SK-N-SH (cell line): ENCODE results near the gene ERC2. TPM values are rescaled to one million over a fixed set of nuclear protein-coding genes. Genes with fewer than 3 reads are reported as not detected.

Experiments
- CTCF ChIA-PET: fragments of 300-600, 350-600 bp; formaldehyde crosslinking; extraction: SDS; loops from one replicate; lab custom pipeline; 2021; lab: Yijun Ruan, JAX
- POLR2A ChIA-PET: fragments of 350-600 bp; sonication (Branson Sonifier 250); formaldehyde crosslinking; extraction: SDS; loops from one replicate; lab custom pipeline; 2020; ENCODE audit warnings: antibody characterized with exemption, inconsistent platforms; lab: Yijun Ruan, JAX
- DNase-seq: peaks from one replicate; pipeline ENCODE4 v3.0.0; 2012
- H2AFZ ChIP-seq: fragments of 200-600 bp; sonication (generic); 2 replicates; pipeline ENCODE4 v1.8.1; 2016; ENCODE audit warnings: antibody characterized with exemption, mild to moderate bottlenecking, low read depth
- H3F3A ChIP-seq: fragments of 200-600 bp; sonication (generic); replicated peaks from 2 replicates; pipeline ENCODE3; 2016; ENCODE audit warnings: antibody characterized with exemption, mild to moderate bottlenecking; ENCODE audit not compliant: insufficient read depth
- H3K27ac ChIP-seq, 2 experiments: fragments of 200-500 bp in 1 of 2; fragments of 200-600 bp in 1 of 2; sonication (Bioruptor generic) in 1 of 2; sonication (generic), shearing (Covaris generic) in 1 of 2; 2 replicates each; pipeline versions ENCODE4 v1.5.1 to v1.6.1; 2014 to 2016; ENCODE audit warnings: low read depth in 2 of 2, inconsistent platforms in 1 of 2, low read length in 1 of 2, mild to moderate bottlenecking in 1 of 2, mixed read lengths in 1 of 2
- H3K27me3 ChIP-seq: fragments of 200-600 bp; sonication (generic), shearing (Covaris generic); 2 replicates; pipeline ENCODE4 v1.6.1; 2016; ENCODE audit warnings: mixed run types; ENCODE audit not compliant: insufficient read depth
- H3K36me3 ChIP-seq, 2 experiments: fragments of 200-500 bp in 1 of 2; fragments of 200-600 bp in 1 of 2; sonication (Bioruptor generic) in 1 of 2; sonication (generic) in 1 of 2; replicated peaks in 1 of 2; 2 replicates each; pipeline versions ENCODE3 to v1.5.1; 2014 to 2016; ENCODE audit warnings: low read length in 1 of 2, mild to moderate bottlenecking in 1 of 2; ENCODE audit not compliant: insufficient read depth in 2 of 2, control insufficient read depth in 1 of 2
- H3K4me1 ChIP-seq, 2 experiments: fragments of 200-500 bp in 1 of 2; fragments of 200-600 bp in 1 of 2; sonication (Bioruptor generic) in 1 of 2; sonication (generic), shearing (Covaris generic) in 1 of 2; 2 replicates each; pipeline versions ENCODE4 v1.5.1 to v1.6.1; 2014 to 2016; ENCODE audit warnings: low read depth in 1 of 2, low read length in 1 of 2, mixed run types in 1 of 2; ENCODE audit not compliant: insufficient read depth in 2 of 2, control insufficient read depth in 1 of 2
- H3K4me2 ChIP-seq: fragments of 200-600 bp; sonication (generic), shearing (Covaris generic); 2 replicates; pipeline ENCODE4 v1.6.1; 2017; ENCODE audit warnings: mixed run types
- H3K4me3 ChIP-seq, 2 experiments: fragments of 200-500 bp in 1 of 2; fragments of 200-600 bp in 1 of 2; sonication (Bioruptor generic) in 1 of 2; sonication (generic), shearing (Covaris generic) in 1 of 2; 2 replicates each; pipeline versions ENCODE4 v1.5.1 to v1.8.1; 2014 to 2016; ENCODE audit warnings: low read depth in 2 of 2, inconsistent platforms in 1 of 2, low read length in 1 of 2, mild to moderate bottlenecking in 1 of 2, mixed read lengths in 1 of 2, moderate library complexity in 1 of 2
- H3K79me2 ChIP-seq: fragments of 200-600 bp; sonication (generic); 2 replicates; pipeline ENCODE4 v1.8.1; 2017; ENCODE audit warnings: mild to moderate bottlenecking; ENCODE audit not compliant: insufficient read depth
- H3K9ac ChIP-seq: fragments of 200-600 bp; sonication (generic); 2 replicates; pipeline ENCODE4 v1.6.1; 2017; ENCODE audit warnings: mixed run types
- H3K9me2 ChIP-seq: fragments of 200-600 bp; sonication (generic); 2 replicates; pipeline ENCODE4 v1.6.1; 2017; ENCODE audit warnings: mixed run types
- H3K9me3 ChIP-seq: fragments of 200-600 bp; sonication (generic); 2 replicates; pipeline ENCODE4 v1.6.1; 2017; ENCODE audit warnings: mixed run types, mild to moderate bottlenecking, moderate library complexity
- H4K20me1 ChIP-seq: fragments of 200-600 bp; sonication (generic); 2 replicates; pipeline ENCODE4 v1.6.1; 2017; ENCODE audit warnings: mild to moderate bottlenecking, mixed run types; ENCODE audit not compliant: insufficient read depth
- FOSL2 ChIP-seq: IDR thresholded peaks from 2 replicates; pipeline ENCODE4 v1.4.0; 2012; ENCODE audit warnings: low read depth, mild to moderate bottlenecking, moderate library complexity, borderline replicate concordance
- GABPA ChIP-seq: IDR thresholded peaks from 2 replicates; pipeline ENCODE4 v1.4.0; 2012; ENCODE audit warnings: low read depth, mild to moderate bottlenecking
- GATA2 ChIP-seq: sonication (generic); formaldehyde crosslinking; IDR thresholded peaks from 2 replicates; pipeline ENCODE4 v1.5.0; 2020; ENCODE audit warnings: mild to moderate bottlenecking, missing genetic modification reagents
- JUND ChIP-seq: IDR thresholded peaks from 2 replicates; pipeline ENCODE4 v1.4.0; 2012
- MEF2A ChIP-seq: IDR thresholded peaks from 2 replicates; pipeline ENCODE4 v1.4.0; 2012; ENCODE audit warnings: low read depth, borderline replicate concordance
- NFIC ChIP-seq: IDR thresholded peaks from 2 replicates; pipeline ENCODE4 v1.4.0; 2012; ENCODE audit warnings: borderline replicate concordance
- RCOR1 ChIP-seq: fragments of 150-350 bp; IDR thresholded peaks from 2 replicates; pipeline ENCODE4 v1.6.1; 2017; ENCODE audit warnings: antibody characterized with exemption, low read length
- RXRA ChIP-seq: IDR thresholded peaks from 2 replicates; pipeline ENCODE4 v1.4.0; 2012; ENCODE audit warnings: low read depth, mild to moderate bottlenecking, borderline replicate concordance
- WGBS: methylation state at CpG from one replicate; pipeline ENCODE4 v1.1.6; 2017; ENCODE audit warnings: low lambda C conversion rate; 5-methylcytosine and 5-hydroxymethylcytosine counted together
- polyA plus RNA-seq, 3 experiments: library from polyadenylated mRNA; depleted of rRNA; stranded (reverse); fragments of >200 nt; gene quantifications; 2 replicates each; pipeline ENCODE4 v1.2.3, GENCODE V29; 2012
- TF ChIP-seq, protein P1 (sequence below): fragments of 150-350 bp; IDR thresholded peaks from 2 replicates; pipeline ENCODE4 v1.6.1; 2016; ENCODE audit warnings: mild to moderate bottlenecking, low read depth, low read length
- TF ChIP-seq, protein P2 (sequence below): IDR thresholded peaks from 2 replicates; pipeline ENCODE4 v1.4.0; 2012; ENCODE audit warnings: low read depth
- TF ChIP-seq, protein P3 (sequence below): IDR thresholded peaks from 2 replicates; pipeline ENCODE4 v1.4.0; 2012; ENCODE audit warnings: low read depth, borderline replicate concordance

ERC2 gene
- polyA plus RNA-seq, 1 of the 3 experiments (the other 2 are of a cell fraction), result 1.6 TPM

DNA sequence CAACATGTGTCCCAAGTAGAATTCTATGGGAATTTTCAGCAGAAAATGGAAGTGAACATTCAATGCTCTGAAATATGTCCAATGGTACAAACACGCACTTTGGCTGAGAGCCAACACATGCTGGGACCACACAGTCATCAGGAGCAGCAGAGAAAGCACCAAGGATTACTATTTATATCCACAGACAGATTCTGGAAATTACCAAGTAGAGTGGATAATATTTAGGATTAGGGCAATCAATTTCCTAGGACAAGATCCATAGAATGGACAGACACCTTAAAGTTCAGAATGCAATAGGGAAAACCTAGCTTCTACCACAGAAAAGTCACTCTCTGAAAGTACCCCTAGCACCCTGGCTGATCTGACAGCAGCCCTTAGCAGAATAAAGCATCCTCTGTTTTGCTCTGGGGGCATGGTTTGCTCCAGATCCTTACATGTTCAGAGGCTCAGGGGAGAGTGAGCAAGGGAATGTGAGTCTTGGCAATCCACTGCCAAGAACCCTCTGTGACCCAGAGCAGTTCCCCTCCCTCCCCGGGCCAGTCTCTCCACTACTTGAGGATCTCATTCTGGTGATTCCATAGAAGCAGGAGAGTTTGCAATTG is 775.2 kb downstream of the ERC2 start (continued):
- no peak for TF ChIP-seq FOSL2
- no peak for TF ChIP-seq RXRA
- TF ChIP-seq, protein P1, sequence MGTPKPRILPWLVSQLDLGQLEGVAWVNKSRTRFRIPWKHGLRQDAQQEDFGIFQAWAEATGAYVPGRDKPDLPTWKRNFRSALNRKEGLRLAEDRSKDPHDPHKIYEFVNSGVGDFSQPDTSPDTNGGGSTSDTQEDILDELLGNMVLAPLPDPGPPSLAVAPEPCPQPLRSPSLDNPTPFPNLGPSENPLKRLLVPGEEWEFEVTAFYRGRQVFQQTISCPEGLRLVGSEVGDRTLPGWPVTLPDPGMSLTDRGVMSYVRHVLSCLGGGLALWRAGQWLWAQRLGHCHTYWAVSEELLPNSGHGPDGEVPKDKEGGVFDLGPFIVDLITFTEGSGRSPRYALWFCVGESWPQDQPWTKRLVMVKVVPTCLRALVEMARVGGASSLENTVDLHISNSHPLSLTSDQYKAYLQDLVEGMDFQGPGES, result no peak
- 0 out of 2 replicates have a peak, but pooled peaks have one; percentile 16 for TF ChIP-seq JUND
- TF ChIP-seq NFIC, result peak; percentile 76
- no peak for TF ChIP-seq MEF2A
- TF ChIP-seq, protein P2, sequence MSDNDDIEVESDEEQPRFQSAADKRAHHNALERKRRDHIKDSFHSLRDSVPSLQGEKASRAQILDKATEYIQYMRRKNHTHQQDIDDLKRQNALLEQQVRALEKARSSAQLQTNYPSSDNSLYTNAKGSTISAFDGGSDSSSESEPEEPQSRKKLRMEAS, result no peak
- peak; percentile 4; the same call in 1 of the 2 replicates for TF ChIP-seq GATA2 (CRISPR knock-in tag)

DNA sequence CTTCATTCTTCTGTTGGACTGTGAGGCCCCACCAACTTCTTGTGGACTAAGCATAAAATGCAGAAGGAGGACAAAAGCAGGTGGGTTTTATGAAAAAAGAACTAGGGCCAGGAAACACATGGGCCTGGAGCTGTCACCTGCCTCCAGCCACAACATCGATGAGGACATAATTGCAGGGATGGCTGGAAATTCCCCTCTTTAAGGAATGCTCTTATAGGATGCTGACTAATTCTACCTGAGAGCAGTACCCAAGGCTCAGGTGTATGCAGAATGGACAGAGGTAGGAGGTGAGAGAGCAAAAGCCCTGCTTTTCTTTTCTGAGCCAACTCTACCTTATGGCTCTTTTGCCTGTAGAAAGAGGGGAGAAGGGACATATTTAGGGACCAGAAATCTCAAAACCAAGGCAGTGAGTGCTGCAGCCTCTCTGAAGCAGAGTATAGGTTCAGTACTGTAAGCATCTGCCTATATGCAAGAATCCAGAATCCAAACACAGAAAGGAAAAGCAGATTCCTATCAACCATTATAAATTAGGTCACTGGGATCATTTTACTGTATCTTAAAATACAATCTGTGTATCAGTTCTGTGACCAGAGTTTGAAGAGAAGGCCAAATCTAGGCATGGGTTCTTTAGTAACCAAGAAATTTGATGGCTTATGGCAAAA is 775.8 kb downstream of the ERC2 start:
- POLR2A ChIA-PET, result no interaction called here
- DNase-seq, result peak; percentile 17
- H4K20me1 ChIP-seq, result no peaks in the 10 kb centered on the region
- 82% methylated on average over 1 of the region's 1 CpG for WGBS
- TF ChIP-seq, protein P3, sequence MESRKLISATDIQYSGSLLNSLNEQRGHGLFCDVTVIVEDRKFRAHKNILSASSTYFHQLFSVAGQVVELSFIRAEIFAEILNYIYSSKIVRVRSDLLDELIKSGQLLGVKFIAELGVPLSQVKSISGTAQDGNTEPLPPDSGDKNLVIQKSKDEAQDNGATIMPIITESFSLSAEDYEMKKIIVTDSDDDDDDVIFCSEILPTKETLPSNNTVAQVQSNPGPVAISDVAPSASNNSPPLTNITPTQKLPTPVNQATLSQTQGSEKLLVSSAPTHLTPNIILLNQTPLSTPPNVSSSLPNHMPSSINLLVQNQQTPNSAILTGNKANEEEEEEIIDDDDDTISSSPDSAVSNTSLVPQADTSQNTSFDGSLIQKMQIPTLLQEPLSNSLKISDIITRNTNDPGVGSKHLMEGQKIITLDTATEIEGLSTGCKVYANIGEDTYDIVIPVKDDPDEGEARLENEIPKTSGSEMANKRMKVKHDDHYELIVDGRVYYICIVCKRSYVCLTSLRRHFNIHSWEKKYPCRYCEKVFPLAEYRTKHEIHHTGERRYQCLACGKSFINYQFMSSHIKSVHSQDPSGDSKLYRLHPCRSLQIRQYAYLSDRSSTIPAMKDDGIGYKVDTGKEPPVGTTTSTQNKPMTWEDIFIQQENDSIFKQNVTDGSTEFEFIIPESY, result no peak
- TF ChIP-seq, protein P2, result no peak
- TF ChIP-seq GATA2 (CRISPR knock-in tag), result peak; percentile 32
- no peak for TF ChIP-seq GABPA
- TF ChIP-seq RCOR1, result no peak
- TF ChIP-seq, all 33 proteins: peak for 1
- peaks cover 6 to 10% of the 10 kb centered on the region in 2 experiments for H3K4me1 ChIP-seq
- CTCF ChIA-PET, result interaction anchor here (2.6 kb wide), 1 partner anchor 29 kb away, joined by 9 read pairs; no protein-coding TSS in a partner anchor
- no peaks in the 10 kb centered on the region for H3K79me2 ChIP-seq
- H3K27me3 ChIP-seq, result no peaks in the 10 kb centered on the region
- no peaks in the 10 kb centered on the region for H3K9me3 ChIP-seq
- H3K9me2 ChIP-seq, result no peaks in the 10 kb centered on the region
- no peak overlapping the region for H2AFZ ChIP-seq
- H3K9ac ChIP-seq, result no peak overlapping the region
- 0 out of 2 replicates have a peak overlapping the region, but pooled peaks have one; percentile 2 for H3K4me2 ChIP-seq
- peak overlapping the region in 1 of 2 experiments; percentile 15; a peak in 1 of 4 replicates for H3K27ac ChIP-seq
- H3K4me3 ChIP-seq, result no peak overlapping the region
- H3K36me3 ChIP-seq, result no peaks in the 10 kb centered on the region
- H3F3A ChIP-seq, result no peaks in the 10 kb centered on the region
